Osteocyte (in vitro differentiated cells): ENCODE measurements around the gene FXYD1. TPM values are rescaled to one million over a fixed set of nuclear protein-coding genes. Genes with fewer than 3 reads are reported as not detected.
A peak's percentile ranks its signal among the peaks of the same experiment; 100 is the strongest.

ENCODE experiments used
- DNase-seq: peaks from one replicate; pipeline ENCODE4 v3.0.0; 2021; ENCODE audit warnings: mixed read lengths; ENCODE audit not compliant: unreplicated experiment; ENCODE audit errors: extremely low spot score
- H3K27ac Mint-ChIP-seq: one replicate; pipeline ENCODE4 v1.8.0; 2021; ENCODE audit warnings: mild to moderate bottlenecking, mixed read lengths; ENCODE audit not compliant: unreplicated experiment
- H3K27me3 Mint-ChIP-seq: one replicate; pipeline ENCODE4 v1.8.0; 2021; ENCODE audit warnings: mixed read lengths; ENCODE audit not compliant: unreplicated experiment
- H3K36me3 Mint-ChIP-seq: one replicate; pipeline ENCODE4 v1.8.0; 2021; ENCODE audit warnings: mixed read lengths; ENCODE audit not compliant: unreplicated experiment
- H3K4me1 Mint-ChIP-seq: one replicate; pipeline ENCODE4 v1.8.0; 2021; ENCODE audit warnings: mixed read lengths; ENCODE audit not compliant: unreplicated experiment
- H3K4me3 Mint-ChIP-seq: one replicate; pipeline ENCODE4 v1.8.0; 2021; ENCODE audit warnings: mild to moderate bottlenecking, moderate library complexity, mixed read lengths; ENCODE audit not compliant: unreplicated experiment
- H3K9me3 Mint-ChIP-seq: one replicate; pipeline ENCODE4 v1.8.0; 2021; ENCODE audit warnings: mixed read lengths; ENCODE audit not compliant: unreplicated experiment
- total RNA-seq: library from RNA; stranded (reverse); gene quantifications from 2 replicates; pipeline ENCODE4 v1.2.1, GENCODE V29; 2021
- TF ChIP-seq, protein P1 (sequence below): fragments of 200-600 bp; sonication (generic); IDR thresholded peaks from 2 replicates; pipeline ENCODE4 v1.5.0; 2021; ENCODE audit warnings: antibody characterized with exemption, mild to moderate bottlenecking, moderate library complexity

FXYD1 gene
- total RNA-seq, 1 donor from 2014 or later, result 0.86 TPM

DNA sequence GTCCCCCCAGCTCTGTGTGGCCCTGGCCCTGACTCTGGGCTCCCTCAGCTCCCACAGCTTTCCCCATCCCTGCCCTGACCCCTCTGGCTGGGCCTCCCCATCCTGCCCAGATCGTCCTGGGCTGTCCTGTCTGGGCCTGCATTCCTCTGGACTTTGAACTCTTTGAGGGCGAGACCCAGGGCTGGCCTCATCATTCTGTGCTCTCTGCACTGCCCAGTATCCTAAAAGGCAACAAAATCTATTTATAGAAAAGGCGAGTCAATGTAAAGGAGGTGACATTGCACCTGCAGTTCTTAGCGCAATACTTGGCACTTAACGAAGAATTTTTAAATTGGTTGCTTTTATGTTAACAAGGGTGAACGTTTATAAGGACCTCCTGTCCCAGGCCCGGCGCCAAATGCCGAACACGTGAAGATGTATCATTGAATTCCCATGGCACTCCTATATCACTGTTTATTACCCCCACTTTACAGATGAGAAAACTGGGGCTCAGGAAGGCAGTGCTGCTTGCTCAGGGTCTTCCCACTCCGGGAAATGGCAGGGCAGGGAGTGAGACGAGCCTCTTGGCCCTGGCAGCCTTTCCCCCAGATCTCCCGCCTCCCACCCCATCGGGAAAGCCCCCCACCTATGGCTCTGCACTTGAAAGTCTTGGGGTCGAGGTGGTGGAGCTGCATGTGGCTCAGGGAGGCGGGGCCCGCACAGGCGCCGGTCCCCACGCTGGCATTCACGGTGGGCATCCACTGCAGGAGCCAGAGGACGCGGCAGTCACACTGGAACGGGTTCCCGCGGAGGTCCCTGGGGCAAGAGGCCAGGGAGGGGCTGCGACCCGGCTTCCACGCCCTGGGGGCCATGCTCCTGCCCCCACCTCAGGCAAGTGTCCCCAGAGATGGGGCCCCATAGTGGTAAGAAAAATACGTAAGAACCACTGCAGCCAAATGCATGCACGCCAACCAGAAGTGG, 7.6 kb upstream of the FXYD1 start:
- Mint-ChIP-seq H3K27me3 (peaks cover 20% of the 10 kb centered on the region), H3K4me3 (no peak overlapping the region), H3K9me3 (no peaks in the 10 kb centered on the region), H3K4me1 (peaks cover 7% of the 10 kb centered on the region), H3K36me3 (no peaks in the 10 kb centered on the region), H3K27ac (no peak overlapping the region)
- TF ChIP-seq, protein P1, sequence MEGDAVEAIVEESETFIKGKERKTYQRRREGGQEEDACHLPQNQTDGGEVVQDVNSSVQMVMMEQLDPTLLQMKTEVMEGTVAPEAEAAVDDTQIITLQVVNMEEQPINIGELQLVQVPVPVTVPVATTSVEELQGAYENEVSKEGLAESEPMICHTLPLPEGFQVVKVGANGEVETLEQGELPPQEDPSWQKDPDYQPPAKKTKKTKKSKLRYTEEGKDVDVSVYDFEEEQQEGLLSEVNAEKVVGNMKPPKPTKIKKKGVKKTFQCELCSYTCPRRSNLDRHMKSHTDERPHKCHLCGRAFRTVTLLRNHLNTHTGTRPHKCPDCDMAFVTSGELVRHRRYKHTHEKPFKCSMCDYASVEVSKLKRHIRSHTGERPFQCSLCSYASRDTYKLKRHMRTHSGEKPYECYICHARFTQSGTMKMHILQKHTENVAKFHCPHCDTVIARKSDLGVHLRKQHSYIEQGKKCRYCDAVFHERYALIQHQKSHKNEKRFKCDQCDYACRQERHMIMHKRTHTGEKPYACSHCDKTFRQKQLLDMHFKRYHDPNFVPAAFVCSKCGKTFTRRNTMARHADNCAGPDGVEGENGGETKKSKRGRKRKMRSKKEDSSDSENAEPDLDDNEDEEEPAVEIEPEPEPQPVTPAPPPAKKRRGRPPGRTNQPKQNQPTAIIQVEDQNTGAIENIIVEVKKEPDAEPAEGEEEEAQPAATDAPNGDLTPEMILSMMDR, result no peak
- no peak for DNase-seq

DNA sequence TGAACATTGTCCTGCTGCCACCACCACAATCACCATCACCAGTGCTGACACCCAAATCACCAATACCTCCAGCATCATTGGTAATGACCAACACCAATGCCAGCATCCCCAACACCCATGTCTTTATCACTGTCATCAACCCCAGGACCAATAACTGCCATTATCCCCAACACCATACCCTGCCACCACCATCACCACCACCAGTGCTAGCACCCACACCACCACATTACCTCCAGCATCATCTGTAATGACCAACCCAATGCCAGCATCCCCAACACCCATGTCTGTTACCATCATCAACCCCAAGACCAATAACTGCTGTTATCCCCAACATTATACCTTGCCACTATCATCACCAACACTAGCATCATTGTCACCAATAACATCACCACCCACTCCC, 6.4 kb upstream of the FXYD1 start:
- DNase-seq, result no peak
- TF ChIP-seq, protein P1, result no peak
- no peak overlapping the region for H3K27ac Mint-ChIP-seq
- H3K4me1 Mint-ChIP-seq, result peaks cover 5% of the 10 kb centered on the region
- H3K27me3 Mint-ChIP-seq, result peaks cover 20% of the 10 kb centered on the region
- H3K9me3 Mint-ChIP-seq, result no peaks in the 10 kb centered on the region
- H3K36me3 Mint-ChIP-seq, result no peaks in the 10 kb centered on the region
- H3K4me3 Mint-ChIP-seq, result no peak overlapping the region

DNA sequence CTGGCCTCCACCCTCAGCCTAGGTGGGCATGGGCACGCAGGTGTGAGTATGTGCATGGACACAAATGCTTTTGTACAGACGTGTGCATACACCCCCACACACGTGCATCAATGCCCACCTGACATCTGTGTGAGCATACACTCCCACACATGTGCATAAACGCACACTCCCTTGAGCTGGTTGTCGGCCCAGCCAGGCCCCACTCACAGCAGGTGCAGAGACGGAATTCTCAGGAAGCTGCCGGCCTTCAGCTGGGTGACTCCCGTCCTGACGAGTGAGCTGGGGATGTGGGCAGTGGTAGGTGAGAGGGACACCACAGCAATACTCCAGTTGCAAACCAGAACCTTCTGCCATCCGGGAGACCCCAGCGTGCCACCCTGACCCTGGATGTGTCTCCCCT, 4.8 kb upstream of the FXYD1 start:
- H3K27ac Mint-ChIP-seq, result no peak overlapping the region
- no peaks in the 10 kb centered on the region for H3K9me3 Mint-ChIP-seq
- DNase-seq, result no peak
- H3K4me3 Mint-ChIP-seq, result no peak overlapping the region
- H3K27me3 Mint-ChIP-seq, result peaks cover 18% of the 10 kb centered on the region
- no peaks in the 10 kb centered on the region for H3K36me3 Mint-ChIP-seq
- H3K4me1 Mint-ChIP-seq, result peaks cover 6% of the 10 kb centered on the region
- TF ChIP-seq, protein P1, result no peak

DNA sequence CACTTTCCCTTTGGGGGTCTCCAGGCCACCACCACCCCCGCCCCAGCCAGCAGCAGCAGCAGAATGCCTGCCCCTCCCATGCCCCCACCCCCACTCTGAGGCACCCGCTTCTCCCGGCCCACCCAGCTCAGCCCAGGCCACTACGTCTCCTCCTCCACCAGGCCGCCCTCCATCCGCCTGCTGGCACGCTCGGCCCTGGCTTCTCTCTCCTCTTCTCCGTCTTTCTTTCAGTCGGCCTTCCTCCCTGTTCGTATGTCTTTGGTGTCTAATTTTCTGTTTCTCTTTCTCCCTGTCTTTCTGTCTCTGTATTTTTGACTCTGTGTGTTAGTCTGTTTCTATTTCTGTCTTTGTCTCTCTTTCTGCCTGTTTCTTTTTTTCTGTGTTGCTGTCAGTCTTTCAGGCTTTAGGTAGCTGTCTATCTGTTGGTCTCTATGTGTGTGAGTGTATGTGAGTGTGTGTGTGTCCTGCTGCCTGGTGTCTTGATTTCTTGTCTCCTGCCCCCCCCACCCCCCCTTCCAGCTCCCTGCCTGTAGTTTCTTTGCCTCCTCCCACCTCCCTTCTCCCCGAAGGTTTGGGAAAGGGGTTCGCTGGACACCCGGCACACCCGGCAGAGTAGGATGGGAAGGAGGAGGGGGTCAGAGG, 3.9 kb upstream of the FXYD1 start, which contains the start of gene LGI4:
TSS of gene LGI4 (minus strand) at position 459 of the 642 bp plus-strand sequence. CDS start at position 80, 379 bp downstream.
- Mint-ChIP-seq H3K27ac (no peak within 1 kb of the TSS), H3K9me3 (no peaks in the 10 kb centered on the region), H3K36me3 (no peaks in the 10 kb centered on the region), H3K4me3 (no peak within 1 kb of the TSS), H3K4me1 (peaks cover 15% of the 10 kb centered on the region), H3K27me3 (peaks cover 16% of the 10 kb centered on the region)
- TF ChIP-seq, protein P1, result no peak
- DNase-seq, result no peak

DNA sequence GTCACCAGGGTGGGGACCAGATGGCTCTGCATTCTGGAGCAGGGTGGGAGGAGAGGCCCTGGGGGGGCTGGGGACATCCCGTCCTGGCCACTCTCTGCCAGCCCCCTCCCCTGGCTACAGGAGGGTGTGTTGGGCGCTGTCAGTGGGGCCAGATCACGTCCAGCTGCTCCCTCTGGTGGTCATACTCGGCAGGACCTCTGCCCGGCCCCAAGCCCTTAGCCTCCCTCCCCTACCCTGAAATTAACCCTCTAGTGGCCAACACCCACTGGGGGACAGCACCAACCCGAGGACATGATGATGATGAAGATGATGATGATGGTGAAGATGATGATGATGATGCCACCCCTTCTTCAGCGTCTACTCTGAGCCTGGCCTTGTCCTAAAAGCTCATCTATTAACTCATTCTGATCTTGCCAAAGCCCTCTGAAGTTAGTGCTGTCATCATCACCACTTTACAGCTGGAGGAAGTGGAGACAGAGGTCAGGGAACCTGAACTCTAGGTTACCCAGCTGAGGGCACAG, 3.2 kb upstream of the FXYD1 start:
- H3K27me3 Mint-ChIP-seq, result peaks cover 16% of the 10 kb centered on the region
- H3K4me3 Mint-ChIP-seq, result no peak overlapping the region
- H3K9me3 Mint-ChIP-seq, result no peaks in the 10 kb centered on the region
- H3K4me1 Mint-ChIP-seq, result peaks cover 17% of the 10 kb centered on the region
- no peaks in the 10 kb centered on the region for H3K36me3 Mint-ChIP-seq
- TF ChIP-seq, protein P1, result peak; percentile 94
- no peak for DNase-seq
- no peak overlapping the region for H3K27ac Mint-ChIP-seq
